Panc1 (cell line): Measurements from ENCODE around the gene PRRX2. TPM values are rescaled to one million over a fixed set of nuclear protein-coding genes. Genes with fewer than 3 reads are reported as not detected.

Experiments
- ATAC-seq: fragments of 200-7000 bp; cut with Tn5 transposase; 2 replicates; pipeline ENCODE4 v1.9.1; 2020; ENCODE audit warnings: mild to moderate bottlenecking, moderate library complexity
- BruUV-seq: library from RNA; stranded (reverse); fragments of 400-500 nt; replicated peaks from 2 replicates; lab custom pipeline; 2021; lab: Mats Ljungman, UMichigan
- CTCF ChIA-PET: fragments of 300-600 bp; sonication (Branson Sonifier 250); formaldehyde crosslinking; loops from one replicate; lab custom pipeline; 2022; ENCODE audit warnings: antibody characterized with exemption; lab: Charles Lee
- POLR2A ChIA-PET: fragments of 300-600 bp; sonication (Branson Sonifier 250); formaldehyde crosslinking; loops from one replicate; lab custom pipeline; 2022; ENCODE audit warnings: antibody characterized with exemption; lab: Charles Lee
- DNase-seq: peaks from one replicate; pipeline ENCODE4 v3.0.0-alpha.2; 2010; ENCODE audit warnings: low read depth, low spot score
- H3K27ac ChIP-seq: 2 replicates; pipeline ENCODE4 v1.5.1; 2011; ENCODE audit warnings: mild to moderate bottlenecking, low read length, inconsistent platforms
- H3K27me3 ChIP-seq: fragments of 200-500 bp; sonication (Bioruptor generic); 2 replicates; pipeline ENCODE4 v1.6.0; 2014; ENCODE audit warnings: low read length, inconsistent platforms; ENCODE audit not compliant: control insufficient read depth, insufficient read depth
- H3K36me3 ChIP-seq: fragments of 200-500 bp; sonication (Bioruptor generic); 2 replicates; pipeline ENCODE4 v1.5.1; 2014; ENCODE audit warnings: inconsistent platforms, mild to moderate bottlenecking, low read length, moderate library complexity; ENCODE audit not compliant: control insufficient read depth, insufficient read depth
- H3K4me1 ChIP-seq: 2 replicates; pipeline ENCODE4 v1.5.1; 2011; ENCODE audit warnings: inconsistent platforms, mild to moderate bottlenecking, low read length, moderate library complexity; ENCODE audit not compliant: control insufficient read depth, insufficient read depth
- H3K4me3 ChIP-seq, 2 experiments: 2 replicates each; pipeline ENCODE4 v1.5.1; 2011 to 2012; ENCODE audit warnings: low read depth in 2 of 2, low read length in 2 of 2, mild to moderate bottlenecking in 2 of 2, inconsistent platforms in 1 of 2, moderate library complexity in 1 of 2
- H3K9me3 ChIP-seq: fragments of 200-500 bp; sonication (Bioruptor generic); 2 replicates; pipeline ENCODE4 v1.5.1; 2014; ENCODE audit warnings: low read depth, mild to moderate bottlenecking, inconsistent platforms, low read length, moderate library complexity; ENCODE audit not compliant: control insufficient read depth, insufficient read depth
- CTCF ChIP-seq: fragments of 450-650 bp; IDR thresholded peaks from 2 replicates; pipeline ENCODE4 v1.5.1; 2017; ENCODE audit warnings: mild to moderate bottlenecking
- POLR2AphosphoS5 ChIP-seq: IDR thresholded peaks from 2 replicates; pipeline ENCODE4 v1.6.1; 2012; ENCODE audit warnings: mild to moderate bottlenecking, low read depth, low read length, moderate library complexity
- REST ChIP-seq, 2 experiments: IDR thresholded peaks; 2 replicates each; pipeline ENCODE4 v1.6.1; 2011 to 2012; ENCODE audit warnings: low read depth in 2 of 2, control low read depth in 1 of 2, low read length in 1 of 2, mild to moderate bottlenecking in 1 of 2, moderate library complexity in 1 of 2; ENCODE audit not compliant: insufficient read depth in 1 of 2
- SIN3A ChIP-seq: IDR thresholded peaks from 2 replicates; pipeline ENCODE4 v1.6.1; 2012; ENCODE audit warnings: low read depth, mild to moderate bottlenecking, low read length, moderate library complexity, borderline replicate concordance; ENCODE audit not compliant: insufficient read depth
- TCF7L2 ChIP-seq: IDR thresholded peaks from 2 replicates; pipeline ENCODE4 v1.6.1; 2011; ENCODE audit warnings: mild to moderate bottlenecking, low read depth, low read length, inconsistent platforms
- in situ Hi-C: cut with HindIII; loops from 2 replicates; pipeline ENCODE4 v1.10.0; 2016; ENCODE audit warnings: low sequenced_read_pairs, low pct_unique_long_range_greater_than_20kb
- intact Hi-C: fragments of 100-400 bp; cut with micrococcal nuclease; formaldehyde crosslinking; loops from one replicate; pipeline ENCODE4 v1.10.0; 2022; ENCODE audit not compliant: unreplicated experiment
- total RNA-seq: library from RNA; stranded (reverse); gene quantifications from one replicate; pipeline ENCODE4 v1.2.1, GENCODE V29; 2021; ENCODE audit not compliant: unreplicated experiment

The PRRX2 gene
- total RNA-seq, 1 experiment from 2014 or later, result 6.3 TPM

- BruUV-seq, result no TSS peak
- H3K4me3 ChIP-seq, result no peak overlapping the region
- H3K4me1 ChIP-seq, result no peaks in the 10 kb centered on the region
- ATAC-seq (no peak), DNase-seq (no peak)
- H3K36me3 ChIP-seq, result no peaks in the 10 kb centered on the region
- H3K9me3 ChIP-seq, result no peaks in the 10 kb centered on the region
- no peak overlapping the region for H3K27ac ChIP-seq
- intact Hi-C loops, result no loop called here
- no peak for TF ChIP-seq POLR2AphosphoS5
- TF ChIP-seq TCF7L2, result no peak
- TF ChIP-seq REST (IDR thresholded peaks at IDR 0.05; ENCODE audit: insufficient read depth in 1 of 2, low read depth in 2 of 2, low read length in 1 of 2), result no peak
- no peak for TF ChIP-seq CTCF
- no peak for TF ChIP-seq SIN3A
- ChIA-PET CTCF (no interaction called here), POLR2A (no interaction called here)
- no peaks in the 10 kb centered on the region for H3K27me3 ChIP-seq
- in situ Hi-C loops, result no loop called here
These were observed 11.5 kb downstream of the PRRX2 start for GRCh38 chr9:129676975-129677374.

DNA sequence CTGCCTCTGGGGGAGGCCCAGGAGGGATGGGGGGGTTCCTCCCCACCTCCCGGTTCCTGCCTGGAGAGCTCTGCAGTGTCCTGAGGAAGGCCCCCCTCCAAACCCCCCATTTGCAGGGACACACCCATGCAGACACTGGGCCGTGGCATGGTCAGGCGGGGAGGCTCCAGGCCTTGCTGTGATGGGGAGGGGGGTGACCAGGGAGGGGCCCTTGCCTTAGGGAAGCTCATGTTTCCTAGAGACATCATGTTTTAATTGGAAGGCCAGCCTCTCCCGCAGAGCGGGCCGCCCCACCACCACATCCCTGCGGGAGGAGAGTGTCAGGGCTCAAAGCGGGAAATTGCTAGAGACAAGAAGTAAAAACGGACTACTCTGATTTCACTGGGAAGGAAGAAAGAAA lies 12.0 kb downstream of the PRRX2 start:
- H3K27ac ChIP-seq, result no peak overlapping the region
- in situ Hi-C loops, result no loop called here
- BruUV-seq, result no TSS peak

More for the DNA sequence above, 12.0 kb downstream of the PRRX2 start:
- ChIA-PET POLR2A (no interaction called here), CTCF (no interaction called here)
- Histone ChIP-seq H3K9me3 (no peaks in the 10 kb centered on the region), H3K27me3 (no peaks in the 10 kb centered on the region), H3K4me1 (no peaks in the 10 kb centered on the region), H3K36me3 (no peaks in the 10 kb centered on the region), H3K4me3 (no peak overlapping the region)
- intact Hi-C loops, result no loop called here
- TF ChIP-seq REST (IDR thresholded peaks at IDR 0.05; ENCODE audit: insufficient read depth in 1 of 2, low read depth in 2 of 2, low read length in 1 of 2) (no peak), CTCF (no peak), POLR2AphosphoS5 (no peak)
- no peak for ATAC-seq
- DNase-seq, result no peak
